HuH-7.5 (cell line): ENCODE measurements around the gene FCER2.

Experiments
- DNase-seq: peaks from one replicate; pipeline ENCODE4 v3.0.0; 2011; ENCODE audit warnings: low spot score

The FCER2 gene

GRCh38 chr19:7701049-7701653 is 780 bp downstream of the FCER2 start:
- DNase-seq, result no peak

- DNase-seq, result no peak
These were observed 2.2 kb downstream of the FCER2 start for GRCh38 chr19:7699417-7700401.

- DNase-seq, result no peak
These were observed 2.9 kb downstream of the FCER2 start for GRCh38 chr19:7699003-7699402.

GRCh38 chr19:7698583-7698982 is 3.3 kb downstream of the FCER2 start:
- no peak for DNase-seq

GRCh38 chr19:7697721-7698287 is 4.1 kb downstream of the FCER2 start:
- no peak for DNase-seq

GRCh38 chr19:7694499-7694898 is 7.4 kb downstream of the FCER2 start:
- DNase-seq, result no peak

- DNase-seq, result no peak
These were observed 9.4 kb downstream of the FCER2 start for GRCh38 chr19:7692417-7693088.

- DNase-seq, result no peak
These were observed 10.4 kb downstream of the FCER2 start for GRCh38 chr19:7691497-7691896.

GRCh38 chr19:7690779-7691258 is 11.1 kb downstream of the FCER2 start:
- DNase-seq, result no peak

GRCh38 chr19:7689165-7689564 is 12.8 kb downstream of the FCER2 start:
- no peak for DNase-seq

GRCh38 chr19:7687177-7687576 is 14.8 kb downstream of the FCER2 start:
- no peak for DNase-seq

- DNase-seq, result no peak
These were observed 16.1 kb downstream of the FCER2 start for GRCh38 chr19:7685546-7686445.

- DNase-seq, result no peak
These were observed 19.6 kb downstream of the FCER2 start for GRCh38 chr19:7682175-7682855.

GRCh38 chr19:7681340-7682174 is 20.4 kb downstream of the FCER2 start:
- peak; percentile 98 for DNase-seq

- peak; percentile 96 for DNase-seq
These were observed 21.2 kb downstream of the FCER2 start, which contains the start of gene TRAPPC5 for GRCh38 chr19:7680606-7681339. TRAPPC5 (plus strand) TSS chr19:7680833; CDS start chr19:7682254, 1,421 bp downstream.

- no peak for DNase-seq
These were observed 21.9 kb downstream of the FCER2 start for GRCh38 chr19:7679771-7680605.

GRCh38 chr19:7678971-7679751 is 22.8 kb downstream of the FCER2 start:
- no peak for DNase-seq
